ENCODE measurements around the gene PFDN5. TPM values are rescaled to one million over a fixed set of nuclear protein-coding genes. Genes with fewer than 3 reads are reported as not detected.

PFDN5 gene
- total and polyA plus RNA-seq, 9 of the 15 experiments (the other 6 are each of a cell fraction or from before 2014, with no cell fraction given), result 361 to 1,636 (median 742) TPM

GRCh38 chr12:53295070-53295890, at the start of gene PFDN5 (continued):
- TF ChIP-seq RBM17 (IDR thresholded peaks at IDR 0.05; ENCODE audit: borderline replicate concordance, low read depth, low read length), result no peak
- TF ChIP-seq KDM2B (CRISPR knock-in tag; IDR thresholded peaks at IDR 0.05), result no peak
- TF ChIP-seq POLR2G (IDR thresholded peaks at IDR 0.05; ENCODE audit: low read depth, low read length), result peak; percentile 77
- no peak for TF ChIP-seq MYBL2 (IDR thresholded peaks at IDR 0.05; ENCODE audit: low read depth)
- no peak for TF ChIP-seq MYBL2 (CRISPR knock-in tag; IDR thresholded peaks at IDR 0.05; ENCODE audit: borderline replicate concordance)
- TF ChIP-seq NEUROD1 (IDR thresholded peaks at IDR 0.05; ENCODE audit: borderline replicate concordance, low read depth, low read length, partially characterized antibody), result peak; percentile 36
- peak; percentile 58 for TF ChIP-seq NCOA1 (IDR thresholded peaks at IDR 0.05; ENCODE audit: low read depth)
- TF ChIP-seq KLF10 (CRISPR knock-in tag; IDR thresholded peaks at IDR 0.05), result no peak
- no peak for TF ChIP-seq HMGN3 (IDR thresholded peaks at IDR 0.05; ENCODE audit: borderline replicate concordance, extremely low read depth, insufficient read length, low read depth, low read length)
- peak; percentile 25; the same call in 1 of the 2 replicates for TF ChIP-seq THAP7 (CRISPR knock-in tag; IDR thresholded peaks at IDR 0.05)
- TF ChIP-seq ZBTB9 (CRISPR knock-in tag; IDR thresholded peaks at IDR 0.05), result no peak
- TF ChIP-seq KLF1 (tag; IDR thresholded peaks at IDR 0.05), result 0 out of 2 replicates have a peak, but pooled peaks have one; percentile 20
- peak; percentile 80 for TF ChIP-seq HDAC2 (IDR thresholded peaks at IDR 0.05)
- no peak for TF ChIP-seq PURB (CRISPR knock-in tag; IDR thresholded peaks at IDR 0.05; ENCODE audit: low read depth)
- TF ChIP-seq BRCA1 (IDR thresholded peaks at IDR 0.05), result no peak
- 0 out of 2 replicates have a peak, but pooled peaks have one; percentile 39 for TF ChIP-seq BRCA1 (CRISPR knock-in tag; IDR thresholded peaks at IDR 0.05)
- TF ChIP-seq SAP30 (IDR thresholded peaks at IDR 0.05; ENCODE audit: borderline replicate concordance, insufficient read depth, low read depth, low read length, poor library complexity, severe bottlenecking), result peak; percentile 80
- peak; percentile 7; the same call in 1 of the 2 replicates for TF ChIP-seq EP300 (IDR thresholded peaks at IDR 0.05; ENCODE audit: low read length)
- TF ChIP-seq ZNF830 (CRISPR knock-in tag; IDR thresholded peaks at IDR 0.05), result no peak
- no peak for TF ChIP-seq ZNF778 (CRISPR knock-in tag; IDR thresholded peaks at IDR 0.05)
- no peak for TF ChIP-seq COPS2 (conservative IDR thresholded peaks at IDR 0.05)
- no peak for TF ChIP-seq EHMT2 (IDR thresholded peaks at IDR 0.05)
- TF ChIP-seq ZKSCAN8 (CRISPR knock-in tag; IDR thresholded peaks at IDR 0.05), result no peak
- TF ChIP-seq ZBTB17 (CRISPR knock-in tag; IDR thresholded peaks at IDR 0.05), result no peak
- no peak for TF ChIP-seq MCM3 (IDR thresholded peaks at IDR 0.05)
- TF ChIP-seq PHF8 (IDR thresholded peaks at IDR 0.05; ENCODE audit: borderline replicate concordance, low read length), result peak; percentile 88
- peak; percentile 40; the same call in 1 of the 2 replicates for TF ChIP-seq L3MBTL2 (IDR thresholded peaks at IDR 0.05)
- TF ChIP-seq ZNF263 (CRISPR knock-in tag; IDR thresholded peaks at IDR 0.05; ENCODE audit: borderline replicate concordance), result 0 out of 2 replicates have a peak, but pooled peaks have one; percentile 32
- TF ChIP-seq SP2 (IDR thresholded peaks at IDR 0.05; ENCODE audit: extremely low read depth, low read depth, low read length, poor library complexity, severe bottlenecking), result peak; percentile 100

Measured in K562 (cell line).